ENCODE results near the gene IFNW1. TPM values are rescaled to one million over a fixed set of nuclear protein-coding genes. Genes with fewer than 3 reads are reported as not detected.
A peak's percentile ranks its signal among the peaks of the same experiment; 100 is the strongest.

The IFNW1 gene
- total RNA-seq, 2 donors from 2014 or later, result not detected

- WGBS, 2 experiments (ENCODE audit: insufficient coverage in 1 of 2, insufficient read length in 1 of 2), result 0 to 11% methylated on average over 2 to 3 of the region's 3 CpGs
- no peak overlapping the region for H3K27ac Mint-ChIP-seq
- no peaks in the 10 kb centered on the region for H3K4me1 ChIP-seq (ENCODE audit: control insufficient read depth, insufficient read depth, low read length)
- no peaks in the 10 kb centered on the region for H3K9me3 ChIP-seq (ENCODE audit: control insufficient read depth, low read length)
- H3K36me3 Mint-ChIP-seq (ENCODE audit: low read depth), result no peaks in the 10 kb centered on the region
- no peaks in the 10 kb centered on the region for H3K36me3 ChIP-seq (ENCODE audit: control insufficient read depth, insufficient read depth, low read length)
- H3K9ac ChIP-seq (ENCODE audit: extremely low read depth, low read length, poor library complexity, severe bottlenecking), result no peak overlapping the region
- H3K4me3 Mint-ChIP-seq, result no peak overlapping the region
- H3K27me3 ChIP-seq (ENCODE audit: control insufficient read depth, insufficient read depth, low read length, poor library complexity, severe bottlenecking), result no peaks in the 10 kb centered on the region
- TF ChIP-seq CTCF (conservative IDR thresholded peaks at IDR 0.05), result peak; percentile 62
- no peaks in the 10 kb centered on the region for H3K27me3 Mint-ChIP-seq (ENCODE audit: insufficient read depth)
- H3K27ac ChIP-seq (ENCODE audit: low read depth, low read length), result no peak overlapping the region
- DNase-seq, result peak; percentile 65
- H3K4me1 Mint-ChIP-seq, result peaks cover 2% of the 10 kb centered on the region
- H3K4me3 ChIP-seq (ENCODE audit: low read length), result no peak overlapping the region
- peaks cover under 1% of the 10 kb centered on the region for H3K9me3 Mint-ChIP-seq
Observed at GRCh38 chr9:21154018-21154608, 12.5 kb upstream of the IFNW1 start.

- peaks cover 2% of the 10 kb centered on the region for H3K4me1 Mint-ChIP-seq
- WGBS, 2 experiments (ENCODE audit: insufficient coverage in 1 of 2, insufficient read length in 1 of 2), result 0 to 46% methylated on average over 1 to 3 of the region's 3 CpGs
- no peaks in the 10 kb centered on the region for H3K9me3 ChIP-seq (ENCODE audit: control insufficient read depth, low read length)
- H3K27me3 Mint-ChIP-seq (ENCODE audit: insufficient read depth), result peaks cover 2% of the 10 kb centered on the region
- DNase-seq, result peak; percentile 67
- no peak overlapping the region for H3K27ac ChIP-seq (ENCODE audit: low read depth, low read length)
- no peak overlapping the region for H3K27ac Mint-ChIP-seq
- H3K9me3 Mint-ChIP-seq, result peaks cover 4% of the 10 kb centered on the region
- H3K27me3 ChIP-seq (ENCODE audit: control insufficient read depth, insufficient read depth, low read length, poor library complexity, severe bottlenecking), result no peaks in the 10 kb centered on the region
- H3K4me3 Mint-ChIP-seq, result no peak overlapping the region
- no peak overlapping the region for H3K4me3 ChIP-seq (ENCODE audit: low read length)
- no peaks in the 10 kb centered on the region for H3K36me3 Mint-ChIP-seq (ENCODE audit: low read depth)
- H3K9ac ChIP-seq (ENCODE audit: extremely low read depth, low read length, poor library complexity, severe bottlenecking), result no peak overlapping the region
- H3K4me1 ChIP-seq (ENCODE audit: control insufficient read depth, insufficient read depth, low read length), result no peaks in the 10 kb centered on the region
- no peak for TF ChIP-seq CTCF (conservative IDR thresholded peaks at IDR 0.05)
- H3K36me3 ChIP-seq (ENCODE audit: control insufficient read depth, insufficient read depth, low read length), result no peaks in the 10 kb centered on the region
Observed at GRCh38 chr9:21153336-21154017, 11.8 kb upstream of the IFNW1 start.

GRCh38 chr9:21144603-21145002 is 3.0 kb upstream of the IFNW1 start:
- Mint-ChIP-seq H3K9me3 (peaks cover 7% of the 10 kb centered on the region), H3K4me3 (no peak overlapping the region), H3K4me1 (no peaks in the 10 kb centered on the region)

More at GRCh38 chr9:21144603-21145002, 3.0 kb upstream of the IFNW1 start:
- Histone ChIP-seq H3K9me3 (ENCODE audit: control insufficient read depth, low read length) (no peaks in the 10 kb centered on the region), H3K9ac (ENCODE audit: extremely low read depth, low read length, poor library complexity, severe bottlenecking) (no peak overlapping the region), H3K4me3 (ENCODE audit: low read length) (no peak overlapping the region), H3K27ac (ENCODE audit: low read depth, low read length) (no peak overlapping the region), H3K36me3 (ENCODE audit: control insufficient read depth, insufficient read depth, low read length) (no peaks in the 10 kb centered on the region), H3K27me3 (ENCODE audit: control insufficient read depth, insufficient read depth, low read length, poor library complexity, severe bottlenecking) (no peaks in the 10 kb centered on the region), H3K4me1 (ENCODE audit: control insufficient read depth, insufficient read depth, low read length) (no peaks in the 10 kb centered on the region)
- no peak for TF ChIP-seq CTCF (conservative IDR thresholded peaks at IDR 0.05)
- Mint-ChIP-seq H3K27ac (no peak overlapping the region), H3K27me3 (ENCODE audit: insufficient read depth) (peaks cover 2% of the 10 kb centered on the region), H3K36me3 (ENCODE audit: low read depth) (no peaks in the 10 kb centered on the region)
- no peak for DNase-seq
- WGBS, 2 experiments (ENCODE audit: insufficient coverage in 1 of 2, insufficient read length in 1 of 2), result 87 to 100% methylated on average over 1 of the region's 1 CpG
